HL-60 (cell line): ENCODE measurements around the gene VEGFD.

Experiments used
- GABPA ChIP-seq: IDR thresholded peaks from 2 replicates; pipeline ENCODE4 v1.6.1; 2012; ENCODE audit warnings: low read depth
- POLR2AphosphoS5 ChIP-seq: IDR thresholded peaks from 2 replicates; pipeline ENCODE4 v1.6.1; 2012; ENCODE audit warnings: low read depth
- SPI1 ChIP-seq: IDR thresholded peaks from 2 replicates; pipeline ENCODE4 v1.6.1; 2012; ENCODE audit warnings: low read depth, mild to moderate bottlenecking, borderline replicate concordance
- TF ChIP-seq, protein P1 (sequence below): IDR thresholded peaks from one replicate; pipeline ENCODE4 v1.5.1; 2011; ENCODE audit warnings: low read length, control low read depth, inconsistent platforms; ENCODE audit not compliant: insufficient read depth
- TF ChIP-seq, protein P2 (sequence below): IDR thresholded peaks from 2 replicates; pipeline ENCODE4 v1.6.1; 2012; ENCODE audit warnings: low read depth; ENCODE audit not compliant: insufficient replicate concordance

DNA sequence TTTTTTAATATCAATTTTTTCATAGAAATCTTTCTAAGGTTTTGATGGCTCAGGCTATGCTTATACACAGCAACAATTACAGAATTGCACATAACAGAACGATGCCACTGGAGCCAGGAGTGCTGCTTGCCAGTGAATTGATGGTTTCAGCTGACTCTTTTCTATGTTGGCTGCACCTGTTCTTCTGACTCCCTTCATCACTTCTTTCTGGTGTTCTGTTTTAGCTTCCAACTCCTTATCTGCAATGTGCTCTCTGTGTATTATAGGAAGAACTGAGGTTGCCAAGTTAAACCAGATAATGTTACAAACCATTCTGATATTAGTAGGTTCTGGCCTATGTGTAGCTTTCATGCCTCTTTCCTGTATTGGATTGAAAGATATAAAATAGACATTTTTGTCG, 11.6 kb upstream of the VEGFD start:
- TF ChIP-seq, protein P1, sequence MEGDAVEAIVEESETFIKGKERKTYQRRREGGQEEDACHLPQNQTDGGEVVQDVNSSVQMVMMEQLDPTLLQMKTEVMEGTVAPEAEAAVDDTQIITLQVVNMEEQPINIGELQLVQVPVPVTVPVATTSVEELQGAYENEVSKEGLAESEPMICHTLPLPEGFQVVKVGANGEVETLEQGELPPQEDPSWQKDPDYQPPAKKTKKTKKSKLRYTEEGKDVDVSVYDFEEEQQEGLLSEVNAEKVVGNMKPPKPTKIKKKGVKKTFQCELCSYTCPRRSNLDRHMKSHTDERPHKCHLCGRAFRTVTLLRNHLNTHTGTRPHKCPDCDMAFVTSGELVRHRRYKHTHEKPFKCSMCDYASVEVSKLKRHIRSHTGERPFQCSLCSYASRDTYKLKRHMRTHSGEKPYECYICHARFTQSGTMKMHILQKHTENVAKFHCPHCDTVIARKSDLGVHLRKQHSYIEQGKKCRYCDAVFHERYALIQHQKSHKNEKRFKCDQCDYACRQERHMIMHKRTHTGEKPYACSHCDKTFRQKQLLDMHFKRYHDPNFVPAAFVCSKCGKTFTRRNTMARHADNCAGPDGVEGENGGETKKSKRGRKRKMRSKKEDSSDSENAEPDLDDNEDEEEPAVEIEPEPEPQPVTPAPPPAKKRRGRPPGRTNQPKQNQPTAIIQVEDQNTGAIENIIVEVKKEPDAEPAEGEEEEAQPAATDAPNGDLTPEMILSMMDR = no peak
- TF ChIP-seq GABPA (no peak), POLR2AphosphoS5 (no peak), SPI1 (no peak)
- TF ChIP-seq, protein P2, sequence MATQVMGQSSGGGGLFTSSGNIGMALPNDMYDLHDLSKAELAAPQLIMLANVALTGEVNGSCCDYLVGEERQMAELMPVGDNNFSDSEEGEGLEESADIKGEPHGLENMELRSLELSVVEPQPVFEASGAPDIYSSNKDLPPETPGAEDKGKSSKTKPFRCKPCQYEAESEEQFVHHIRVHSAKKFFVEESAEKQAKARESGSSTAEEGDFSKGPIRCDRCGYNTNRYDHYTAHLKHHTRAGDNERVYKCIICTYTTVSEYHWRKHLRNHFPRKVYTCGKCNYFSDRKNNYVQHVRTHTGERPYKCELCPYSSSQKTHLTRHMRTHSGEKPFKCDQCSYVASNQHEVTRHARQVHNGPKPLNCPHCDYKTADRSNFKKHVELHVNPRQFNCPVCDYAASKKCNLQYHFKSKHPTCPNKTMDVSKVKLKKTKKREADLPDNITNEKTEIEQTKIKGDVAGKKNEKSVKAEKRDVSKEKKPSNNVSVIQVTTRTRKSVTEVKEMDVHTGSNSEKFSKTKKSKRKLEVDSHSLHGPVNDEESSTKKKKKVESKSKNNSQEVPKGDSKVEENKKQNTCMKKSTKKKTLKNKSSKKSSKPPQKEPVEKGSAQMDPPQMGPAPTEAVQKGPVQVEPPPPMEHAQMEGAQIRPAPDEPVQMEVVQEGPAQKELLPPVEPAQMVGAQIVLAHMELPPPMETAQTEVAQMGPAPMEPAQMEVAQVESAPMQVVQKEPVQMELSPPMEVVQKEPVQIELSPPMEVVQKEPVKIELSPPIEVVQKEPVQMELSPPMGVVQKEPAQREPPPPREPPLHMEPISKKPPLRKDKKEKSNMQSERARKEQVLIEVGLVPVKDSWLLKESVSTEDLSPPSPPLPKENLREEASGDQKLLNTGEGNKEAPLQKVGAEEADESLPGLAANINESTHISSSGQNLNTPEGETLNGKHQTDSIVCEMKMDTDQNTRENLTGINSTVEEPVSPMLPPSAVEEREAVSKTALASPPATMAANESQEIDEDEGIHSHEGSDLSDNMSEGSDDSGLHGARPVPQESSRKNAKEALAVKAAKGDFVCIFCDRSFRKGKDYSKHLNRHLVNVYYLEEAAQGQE = no peak
